Measurements from ENCODE around the gene DCAF8L1. TPM values are rescaled to one million over a fixed set of nuclear protein-coding genes. Genes with fewer than 3 reads are reported as not detected.

Gene DCAF8L1
- total RNA-seq (ENCODE audit: unreplicated experiment) = not detected
- long read RNA-seq = 0 reads

DNA sequence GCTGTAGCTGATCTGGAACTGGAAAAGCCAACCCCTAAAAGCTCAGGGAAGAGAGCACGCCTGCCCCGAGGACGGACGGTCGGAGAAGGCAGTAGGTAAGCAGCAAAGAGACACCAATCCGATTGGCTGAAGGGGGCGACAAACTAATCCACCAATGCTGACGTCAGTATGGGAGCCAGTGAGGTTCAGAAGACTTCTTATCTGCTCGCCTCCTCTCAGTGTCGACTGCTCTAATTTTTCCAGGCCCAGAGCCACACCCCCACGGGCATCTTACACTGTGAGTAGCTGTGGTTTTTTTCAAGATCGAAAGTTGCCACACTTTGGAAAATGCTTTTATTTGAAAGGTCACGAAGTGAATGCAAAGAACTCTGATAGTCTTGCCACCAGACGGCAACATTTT is at the start of gene DCAF8L1:
TSS of gene DCAF8L1 (minus strand) at position 101 of the 400 bp plus-strand sequence. CDS start 115 bp downstream, outside the sequence.
- H3K4me1 Mint-ChIP-seq (ENCODE audit: unreplicated experiment) = no peaks in the 10 kb centered on the region
- TF ChIP-seq, protein P1, sequence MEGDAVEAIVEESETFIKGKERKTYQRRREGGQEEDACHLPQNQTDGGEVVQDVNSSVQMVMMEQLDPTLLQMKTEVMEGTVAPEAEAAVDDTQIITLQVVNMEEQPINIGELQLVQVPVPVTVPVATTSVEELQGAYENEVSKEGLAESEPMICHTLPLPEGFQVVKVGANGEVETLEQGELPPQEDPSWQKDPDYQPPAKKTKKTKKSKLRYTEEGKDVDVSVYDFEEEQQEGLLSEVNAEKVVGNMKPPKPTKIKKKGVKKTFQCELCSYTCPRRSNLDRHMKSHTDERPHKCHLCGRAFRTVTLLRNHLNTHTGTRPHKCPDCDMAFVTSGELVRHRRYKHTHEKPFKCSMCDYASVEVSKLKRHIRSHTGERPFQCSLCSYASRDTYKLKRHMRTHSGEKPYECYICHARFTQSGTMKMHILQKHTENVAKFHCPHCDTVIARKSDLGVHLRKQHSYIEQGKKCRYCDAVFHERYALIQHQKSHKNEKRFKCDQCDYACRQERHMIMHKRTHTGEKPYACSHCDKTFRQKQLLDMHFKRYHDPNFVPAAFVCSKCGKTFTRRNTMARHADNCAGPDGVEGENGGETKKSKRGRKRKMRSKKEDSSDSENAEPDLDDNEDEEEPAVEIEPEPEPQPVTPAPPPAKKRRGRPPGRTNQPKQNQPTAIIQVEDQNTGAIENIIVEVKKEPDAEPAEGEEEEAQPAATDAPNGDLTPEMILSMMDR (IDR thresholded peaks at IDR 0.05; ENCODE audit: unreplicated experiment) = no peak
- H3K4me3 Mint-ChIP-seq (ENCODE audit: unreplicated experiment) = no peak within 1 kb of the TSS
- no peaks in the 10 kb centered on the region for H3K36me3 Mint-ChIP-seq (ENCODE audit: low read depth, unreplicated experiment)
- no peaks in the 10 kb centered on the region for H3K9me3 Mint-ChIP-seq (ENCODE audit: unreplicated experiment)
- H3K27me3 Mint-ChIP-seq (ENCODE audit: unreplicated experiment) = no peaks in the 10 kb centered on the region
- H3K27ac Mint-ChIP-seq (ENCODE audit: unreplicated experiment) = no peak within 1 kb of the TSS
- DNase-seq (ENCODE audit: low spot score) = no peak

DNA sequence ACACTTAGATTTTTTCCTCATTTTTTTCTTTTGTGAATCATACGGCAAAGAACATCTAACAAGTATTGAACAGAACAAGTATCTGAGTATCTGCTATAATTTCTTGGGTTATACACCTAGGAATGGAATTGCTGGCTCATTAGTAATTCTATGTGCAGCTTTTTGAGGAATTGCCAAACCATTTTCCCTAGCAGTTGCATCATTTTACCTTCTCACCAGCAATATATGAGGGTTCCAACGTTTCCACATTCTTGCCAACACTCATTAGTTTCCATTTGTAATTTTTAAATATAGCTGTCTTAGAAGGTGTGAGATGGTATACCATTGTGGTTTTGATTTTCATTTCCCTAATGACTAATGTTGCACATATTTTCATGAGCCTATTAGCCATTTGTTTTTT is 41.1 kb upstream of the DCAF8L1 start:
- no peak overlapping the region for H3K27ac Mint-ChIP-seq (ENCODE audit: unreplicated experiment)
- no peaks in the 10 kb centered on the region for H3K36me3 Mint-ChIP-seq (ENCODE audit: low read depth, unreplicated experiment)
- H3K9me3 Mint-ChIP-seq (ENCODE audit: unreplicated experiment) = no peaks in the 10 kb centered on the region
- TF ChIP-seq, protein P1 (IDR thresholded peaks at IDR 0.05; ENCODE audit: unreplicated experiment) = no peak
- no peaks in the 10 kb centered on the region for H3K27me3 Mint-ChIP-seq (ENCODE audit: unreplicated experiment)
- H3K4me3 Mint-ChIP-seq (ENCODE audit: unreplicated experiment) = no peak overlapping the region
- DNase-seq (ENCODE audit: low spot score) = no peak
- no peaks in the 10 kb centered on the region for H3K4me1 Mint-ChIP-seq (ENCODE audit: unreplicated experiment)

GRCh38 chrX:28016823-28017222 is 35.6 kb upstream of the DCAF8L1 start:
- Mint-ChIP-seq H3K27ac (ENCODE audit: unreplicated experiment) (no peak overlapping the region), H3K9me3 (ENCODE audit: unreplicated experiment) (no peaks in the 10 kb centered on the region), H3K36me3 (ENCODE audit: low read depth, unreplicated experiment) (no peaks in the 10 kb centered on the region), H3K27me3 (ENCODE audit: unreplicated experiment) (no peaks in the 10 kb centered on the region), H3K4me1 (ENCODE audit: unreplicated experiment) (no peaks in the 10 kb centered on the region), H3K4me3 (ENCODE audit: unreplicated experiment) (no peak overlapping the region)
- DNase-seq (ENCODE audit: low spot score) = no peak
- TF ChIP-seq, protein P1 (IDR thresholded peaks at IDR 0.05; ENCODE audit: unreplicated experiment) = no peak

GRCh38 chrX:28015993-28016392 is 34.7 kb upstream of the DCAF8L1 start:
- TF ChIP-seq, protein P1 (IDR thresholded peaks at IDR 0.05; ENCODE audit: unreplicated experiment) = no peak
- Mint-ChIP-seq H3K27ac (ENCODE audit: unreplicated experiment) (no peak overlapping the region), H3K27me3 (ENCODE audit: unreplicated experiment) (no peaks in the 10 kb centered on the region), H3K9me3 (ENCODE audit: unreplicated experiment) (no peaks in the 10 kb centered on the region), H3K36me3 (ENCODE audit: low read depth, unreplicated experiment) (no peaks in the 10 kb centered on the region), H3K4me3 (ENCODE audit: unreplicated experiment) (no peak overlapping the region), H3K4me1 (ENCODE audit: unreplicated experiment) (no peaks in the 10 kb centered on the region)
- DNase-seq (ENCODE audit: low spot score) = no peak

- H3K36me3 Mint-ChIP-seq (ENCODE audit: low read depth, unreplicated experiment) = no peaks in the 10 kb centered on the region
- H3K27me3 Mint-ChIP-seq (ENCODE audit: unreplicated experiment) = no peaks in the 10 kb centered on the region
- H3K9me3 Mint-ChIP-seq (ENCODE audit: unreplicated experiment) = no peaks in the 10 kb centered on the region
- TF ChIP-seq, protein P1 (IDR thresholded peaks at IDR 0.05; ENCODE audit: unreplicated experiment) = no peak
- H3K4me3 Mint-ChIP-seq (ENCODE audit: unreplicated experiment) = no peak overlapping the region
- DNase-seq (ENCODE audit: low spot score) = no peak
- H3K4me1 Mint-ChIP-seq (ENCODE audit: unreplicated experiment) = no peaks in the 10 kb centered on the region
- no peak overlapping the region for H3K27ac Mint-ChIP-seq (ENCODE audit: unreplicated experiment)
Observed at GRCh38 chrX:28010875-28011274, 29.6 kb upstream of the DCAF8L1 start.

Data from endothelial cell (in vitro differentiated cells).